ENCODE measurements around the gene CLEC1B.
"Not testable (repeated sequence)": the region's sequence is repeated elsewhere in the genome, so short reads cannot be mapped to it uniquely, and the experiment has no call there.

The CLEC1B gene

GRCh38 chr12:10030446-10030845, 31.5 kb upstream of the CLEC1B start, which contains the start of gene CLEC9A:
TSS of gene CLEC9A (plus strand) at chr12:10030682. CDS start at chr12:10052688, 22,006 bp downstream.
- no peak for TF ChIP-seq CTCF (IDR thresholded peaks at IDR 0.05; ENCODE audit: control insufficient read depth, insufficient read depth, low read depth, low read length, missing control alignments)
- no peak for DNase-seq (ENCODE audit: low read depth)
- no peak within 1 kb of the TSS for H3K4me3 ChIP-seq (ENCODE audit: control insufficient read depth, low read depth, low read length)

GRCh38 chr12:10027721-10028120, 28.8 kb upstream of the CLEC1B start:
- DNase-seq (ENCODE audit: low read depth), result peak; percentile 60
- H3K4me3 ChIP-seq (ENCODE audit: control insufficient read depth, low read depth, low read length), result no peak overlapping the region
- TF ChIP-seq CTCF (IDR thresholded peaks at IDR 0.05; ENCODE audit: control insufficient read depth, insufficient read depth, low read depth, low read length, missing control alignments), result no peak

GRCh38 chr12:10027311-10027710, 28.4 kb upstream of the CLEC1B start:
- TF ChIP-seq CTCF (IDR thresholded peaks at IDR 0.05; ENCODE audit: control insufficient read depth, insufficient read depth, low read depth, low read length, missing control alignments), result no peak
- no peak for DNase-seq (ENCODE audit: low read depth)
- no peak overlapping the region for H3K4me3 ChIP-seq (ENCODE audit: control insufficient read depth, low read depth, low read length)

GRCh38 chr12:10026666-10027065, 27.7 kb upstream of the CLEC1B start:
- DNase-seq (ENCODE audit: low read depth); H3K4me3 ChIP-seq (ENCODE audit: control insufficient read depth, low read depth, low read length): not testable (repeated sequence)

- TF ChIP-seq CTCF (IDR thresholded peaks at IDR 0.05; ENCODE audit: control insufficient read depth, insufficient read depth, low read depth, low read length, missing control alignments), result no peak
- no peak for DNase-seq (ENCODE audit: low read depth)
Observed at GRCh38 chr12:10025236-10025635, 26.3 kb upstream of the CLEC1B start.

GRCh38 chr12:10021342-10021741, 22.4 kb upstream of the CLEC1B start:
- no peak for TF ChIP-seq CTCF (IDR thresholded peaks at IDR 0.05; ENCODE audit: control insufficient read depth, insufficient read depth, low read depth, low read length, missing control alignments)
- no peak for DNase-seq (ENCODE audit: low read depth)
- H3K4me3 ChIP-seq (ENCODE audit: control insufficient read depth, low read depth, low read length), result no peak overlapping the region

More at GRCh38 chr12:10025236-10025635, 26.3 kb upstream of the CLEC1B start:
- no peak overlapping the region for H3K4me3 ChIP-seq (ENCODE audit: control insufficient read depth, low read depth, low read length)

- H3K4me3 ChIP-seq (ENCODE audit: control insufficient read depth, low read depth, low read length), result no peak overlapping the region
- DNase-seq (ENCODE audit: low read depth), result no peak
- TF ChIP-seq CTCF (IDR thresholded peaks at IDR 0.05; ENCODE audit: control insufficient read depth, insufficient read depth, low read depth, low read length, missing control alignments), result no peak
Observed at GRCh38 chr12:10018386-10018785, 19.5 kb upstream of the CLEC1B start.
